ENCODE data around the gene PSMD9.

PSMD9 gene

DNA sequence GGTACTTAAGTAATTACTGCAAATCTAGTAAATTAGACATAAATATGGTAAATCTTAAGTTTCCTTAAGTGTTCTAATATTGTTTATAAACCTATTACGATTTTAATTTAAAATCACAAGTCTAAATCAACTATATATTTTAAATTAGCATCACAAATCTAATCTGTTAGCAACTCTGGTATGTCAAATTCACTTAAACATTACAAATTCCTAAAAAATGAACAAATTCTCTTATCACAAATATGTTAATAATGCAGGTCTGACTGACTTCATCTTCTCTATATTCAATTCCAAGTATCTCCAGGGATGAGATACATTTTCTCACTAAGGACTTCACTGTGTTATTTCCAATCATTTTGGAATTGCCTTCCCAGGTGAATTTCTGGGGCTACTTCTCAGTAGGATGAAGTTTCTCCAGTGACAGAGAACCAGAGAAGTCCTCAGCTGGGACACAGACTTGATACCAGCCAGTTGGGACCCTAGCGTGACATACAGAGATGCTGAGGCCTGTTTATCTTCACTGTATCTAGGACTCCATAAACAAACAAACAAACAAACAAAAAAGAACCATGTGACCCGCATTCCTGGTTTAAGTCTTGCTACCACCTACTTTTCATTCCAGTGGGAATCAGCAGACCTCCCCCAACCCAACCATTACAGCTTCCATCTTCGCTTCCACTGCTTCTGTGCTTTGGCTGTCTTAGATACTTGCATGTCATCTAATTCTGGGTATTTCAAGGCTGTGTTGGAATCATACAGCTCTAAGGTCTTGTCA is 51.6 kb downstream of the PSMD9 start:
- no peak overlapping the region for H3K4me3 ChIP-seq (replicated peaks; ENCODE audit: insufficient read depth, low read length)
- TF ChIP-seq GABPA (IDR thresholded peaks at IDR 0.05; ENCODE audit: low read depth) (no peak), POLR2AphosphoS5 (IDR thresholded peaks at IDR 0.05; ENCODE audit: low read depth) (no peak), SPI1 (IDR thresholded peaks at IDR 0.05; ENCODE audit: borderline replicate concordance, low read depth) (no peak)
- TF ChIP-seq, protein P1, sequence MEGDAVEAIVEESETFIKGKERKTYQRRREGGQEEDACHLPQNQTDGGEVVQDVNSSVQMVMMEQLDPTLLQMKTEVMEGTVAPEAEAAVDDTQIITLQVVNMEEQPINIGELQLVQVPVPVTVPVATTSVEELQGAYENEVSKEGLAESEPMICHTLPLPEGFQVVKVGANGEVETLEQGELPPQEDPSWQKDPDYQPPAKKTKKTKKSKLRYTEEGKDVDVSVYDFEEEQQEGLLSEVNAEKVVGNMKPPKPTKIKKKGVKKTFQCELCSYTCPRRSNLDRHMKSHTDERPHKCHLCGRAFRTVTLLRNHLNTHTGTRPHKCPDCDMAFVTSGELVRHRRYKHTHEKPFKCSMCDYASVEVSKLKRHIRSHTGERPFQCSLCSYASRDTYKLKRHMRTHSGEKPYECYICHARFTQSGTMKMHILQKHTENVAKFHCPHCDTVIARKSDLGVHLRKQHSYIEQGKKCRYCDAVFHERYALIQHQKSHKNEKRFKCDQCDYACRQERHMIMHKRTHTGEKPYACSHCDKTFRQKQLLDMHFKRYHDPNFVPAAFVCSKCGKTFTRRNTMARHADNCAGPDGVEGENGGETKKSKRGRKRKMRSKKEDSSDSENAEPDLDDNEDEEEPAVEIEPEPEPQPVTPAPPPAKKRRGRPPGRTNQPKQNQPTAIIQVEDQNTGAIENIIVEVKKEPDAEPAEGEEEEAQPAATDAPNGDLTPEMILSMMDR (IDR thresholded peaks at IDR 0.05; ENCODE audit: insufficient read depth, low read length) = no peak
- TF ChIP-seq, protein P2, sequence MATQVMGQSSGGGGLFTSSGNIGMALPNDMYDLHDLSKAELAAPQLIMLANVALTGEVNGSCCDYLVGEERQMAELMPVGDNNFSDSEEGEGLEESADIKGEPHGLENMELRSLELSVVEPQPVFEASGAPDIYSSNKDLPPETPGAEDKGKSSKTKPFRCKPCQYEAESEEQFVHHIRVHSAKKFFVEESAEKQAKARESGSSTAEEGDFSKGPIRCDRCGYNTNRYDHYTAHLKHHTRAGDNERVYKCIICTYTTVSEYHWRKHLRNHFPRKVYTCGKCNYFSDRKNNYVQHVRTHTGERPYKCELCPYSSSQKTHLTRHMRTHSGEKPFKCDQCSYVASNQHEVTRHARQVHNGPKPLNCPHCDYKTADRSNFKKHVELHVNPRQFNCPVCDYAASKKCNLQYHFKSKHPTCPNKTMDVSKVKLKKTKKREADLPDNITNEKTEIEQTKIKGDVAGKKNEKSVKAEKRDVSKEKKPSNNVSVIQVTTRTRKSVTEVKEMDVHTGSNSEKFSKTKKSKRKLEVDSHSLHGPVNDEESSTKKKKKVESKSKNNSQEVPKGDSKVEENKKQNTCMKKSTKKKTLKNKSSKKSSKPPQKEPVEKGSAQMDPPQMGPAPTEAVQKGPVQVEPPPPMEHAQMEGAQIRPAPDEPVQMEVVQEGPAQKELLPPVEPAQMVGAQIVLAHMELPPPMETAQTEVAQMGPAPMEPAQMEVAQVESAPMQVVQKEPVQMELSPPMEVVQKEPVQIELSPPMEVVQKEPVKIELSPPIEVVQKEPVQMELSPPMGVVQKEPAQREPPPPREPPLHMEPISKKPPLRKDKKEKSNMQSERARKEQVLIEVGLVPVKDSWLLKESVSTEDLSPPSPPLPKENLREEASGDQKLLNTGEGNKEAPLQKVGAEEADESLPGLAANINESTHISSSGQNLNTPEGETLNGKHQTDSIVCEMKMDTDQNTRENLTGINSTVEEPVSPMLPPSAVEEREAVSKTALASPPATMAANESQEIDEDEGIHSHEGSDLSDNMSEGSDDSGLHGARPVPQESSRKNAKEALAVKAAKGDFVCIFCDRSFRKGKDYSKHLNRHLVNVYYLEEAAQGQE (IDR thresholded peaks at IDR 0.05; ENCODE audit: insufficient replicate concordance, low read depth) = no peak
- no peak for DNase-seq (ENCODE audit: low read depth in 1 of 2, low spot score in 1 of 2)
- no peaks in the 10 kb centered on the region for H3K27me3 ChIP-seq (ENCODE audit: insufficient read depth, poor library complexity, severe bottlenecking)
- no peak overlapping the region for H3K27ac ChIP-seq (replicated peaks)

DNA sequence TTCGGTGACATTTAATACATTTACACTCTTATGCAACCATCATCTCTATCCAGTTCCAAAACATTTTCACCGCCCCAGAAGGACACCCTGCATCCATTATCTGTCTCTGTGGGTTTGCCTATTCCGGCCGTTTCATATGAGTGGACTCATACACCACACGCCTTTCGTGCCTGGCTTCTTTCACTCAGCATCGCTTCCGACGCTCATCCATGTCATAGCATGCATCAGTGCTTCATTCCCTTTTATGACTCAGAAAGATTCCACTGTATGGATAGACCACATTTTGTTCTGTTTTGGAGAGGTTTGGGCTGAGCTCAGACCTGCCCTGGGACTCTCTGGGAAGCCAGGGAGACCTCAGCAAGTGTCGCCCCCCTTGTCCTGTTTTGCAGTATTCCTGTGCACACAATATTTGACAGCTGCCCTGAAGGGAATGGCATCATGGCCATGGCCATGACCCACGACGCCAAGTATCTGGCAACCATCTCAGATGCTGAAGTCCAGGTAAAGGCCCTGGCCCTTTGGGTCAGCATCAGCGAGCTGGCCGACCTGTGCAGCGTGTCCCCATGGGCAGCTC is 53.6 kb downstream of the PSMD9 start:
- no peak overlapping the region for H3K27ac ChIP-seq (replicated peaks)
- no peak for DNase-seq (ENCODE audit: low read depth in 1 of 2, low spot score in 1 of 2)
- no peaks in the 10 kb centered on the region for H3K27me3 ChIP-seq (ENCODE audit: insufficient read depth, poor library complexity, severe bottlenecking)
- H3K4me3 ChIP-seq (replicated peaks; ENCODE audit: insufficient read depth, low read length) = no peak overlapping the region
- TF ChIP-seq GABPA (IDR thresholded peaks at IDR 0.05; ENCODE audit: low read depth) (no peak), POLR2AphosphoS5 (IDR thresholded peaks at IDR 0.05; ENCODE audit: low read depth) (no peak), SPI1 (IDR thresholded peaks at IDR 0.05; ENCODE audit: borderline replicate concordance, low read depth) (no peak)
- TF ChIP-seq, protein P2 (IDR thresholded peaks at IDR 0.05; ENCODE audit: insufficient replicate concordance, low read depth) = no peak
- TF ChIP-seq, protein P1 (IDR thresholded peaks at IDR 0.05; ENCODE audit: insufficient read depth, low read length) = no peak

DNA sequence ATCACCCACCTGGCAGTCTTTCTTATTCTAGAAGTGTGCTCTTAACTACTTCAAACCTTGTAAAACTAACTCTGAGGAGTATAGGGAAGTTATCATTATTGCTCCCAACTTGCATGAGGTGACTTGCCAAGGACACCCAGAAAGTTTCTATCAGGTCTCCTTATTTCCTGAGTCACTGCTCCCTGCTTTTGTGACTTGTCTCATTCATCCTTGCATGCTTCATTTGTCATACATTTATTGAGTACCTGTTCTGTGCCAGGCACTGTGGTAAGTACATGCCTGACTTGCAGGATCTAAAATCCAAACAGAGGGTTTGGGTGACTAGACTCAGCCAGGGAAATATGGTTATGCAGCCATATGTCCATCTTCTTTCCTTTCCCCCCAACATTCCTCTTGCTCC is 55.3 kb downstream of the PSMD9 start:
- TF ChIP-seq, protein P1 (IDR thresholded peaks at IDR 0.05; ENCODE audit: insufficient read depth, low read length) = no peak
- TF ChIP-seq, protein P2 (IDR thresholded peaks at IDR 0.05; ENCODE audit: insufficient replicate concordance, low read depth) = no peak
- TF ChIP-seq POLR2AphosphoS5 (IDR thresholded peaks at IDR 0.05; ENCODE audit: low read depth) = no peak
- no peak for TF ChIP-seq SPI1 (IDR thresholded peaks at IDR 0.05; ENCODE audit: borderline replicate concordance, low read depth)
- TF ChIP-seq GABPA (IDR thresholded peaks at IDR 0.05; ENCODE audit: low read depth) = no peak
- Histone ChIP-seq H3K27ac (replicated peaks) (no peak overlapping the region), H3K4me3 (replicated peaks; ENCODE audit: insufficient read depth, low read length) (no peak overlapping the region), H3K27me3 (ENCODE audit: insufficient read depth, poor library complexity, severe bottlenecking) (no peaks in the 10 kb centered on the region)
- DNase-seq (ENCODE audit: low read depth in 1 of 2, low spot score in 1 of 2) = no peak
